Activated CD4-positive, alpha-beta T cell treated with anti-CD3 and anti-CD28 coated beads for 36 hours (primary cell): ENCODE data around the gene ATXN1. TPM values are rescaled to one million over a fixed set of nuclear protein-coding genes. Genes with fewer than 3 reads are reported as not detected.
A peak's percentile ranks its signal among the peaks of the same experiment; 100 is the strongest.

Source experiments
- ATAC-seq: fragments of 200-7000 bp; cut with Tn5 transposase; one replicate; pipeline ENCODE4 v1.10.0; 2021; ENCODE audit warnings: mild to moderate bottlenecking, moderate library complexity
- CTCF ChIA-PET: fragments of 350-600 bp; sonication (Branson Sonifier 250); formaldehyde crosslinking; loops from one replicate; lab custom pipeline; 2021; ENCODE audit warnings: antibody characterized with exemption; lab: Charles Lee
- POLR2A ChIA-PET: fragments of 350-600 bp; sonication (Branson Sonifier 250); formaldehyde crosslinking; loops from one replicate; lab custom pipeline; 2021; ENCODE audit warnings: antibody characterized with exemption, inconsistent platforms; lab: Charles Lee
- DNase-seq: peaks from one replicate; pipeline ENCODE4 v3.0.0-alpha.2; 2020
- H3K27ac Mint-ChIP-seq: one replicate; pipeline ENCODE4 v1.8.0; 2021; ENCODE audit warnings: mixed read lengths
- H3K27me3 Mint-ChIP-seq: one replicate; pipeline ENCODE4 v1.8.0; 2021; ENCODE audit warnings: mixed read lengths
- H3K36me3 Mint-ChIP-seq: one replicate; pipeline ENCODE4 v1.8.0; 2021; ENCODE audit warnings: low read depth, mixed read lengths
- H3K4me1 Mint-ChIP-seq: one replicate; pipeline ENCODE4 v1.8.0; 2021; ENCODE audit warnings: mixed read lengths
- H3K4me3 Mint-ChIP-seq: one replicate; pipeline ENCODE4 v1.8.0; 2021; ENCODE audit warnings: mild to moderate bottlenecking, moderate library complexity, mixed read lengths
- H3K9me3 Mint-ChIP-seq: one replicate; pipeline ENCODE4 v1.8.0; 2021; ENCODE audit warnings: low read depth, mixed read lengths
- intact Hi-C, 2 experiments: fragments of 100-400 bp; cut with DNase I in 1 of 2; cut with micrococcal nuclease in 1 of 2; formaldehyde crosslinking; loops; one replicate each; pipeline versions ENCODE4 v1.14.2 to v1.15.1; 2022 to 2024; cut with DNase I, micrococcal nuclease
- total RNA-seq, 2 experiments: library from RNA; stranded (reverse); gene quantifications; one replicate each; pipeline ENCODE4 v1.2.3, GENCODE V29; 2021

Gene ATXN1
- total RNA-seq, 2 experiments from 2014 or later = 19.8 to 22.8 TPM

DNA sequence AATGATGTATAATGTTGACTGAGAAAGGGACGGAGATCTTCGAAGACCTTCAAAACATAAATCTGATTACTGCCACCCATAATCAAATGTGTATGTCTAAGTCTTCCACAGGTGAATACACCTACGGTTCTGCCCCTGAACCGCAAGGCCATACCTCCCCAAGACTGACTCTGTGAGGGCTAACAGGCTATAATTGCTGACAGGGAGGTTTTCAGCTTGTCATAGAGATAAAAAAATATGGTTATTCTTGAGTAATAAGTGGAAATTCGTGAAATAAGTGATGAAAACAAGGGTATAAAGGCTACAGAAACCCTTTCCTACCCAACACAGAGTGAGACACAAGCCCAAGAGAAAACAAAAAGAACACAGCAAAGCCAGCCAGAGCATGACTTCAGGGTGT lies 188.9 kb downstream of the ATXN1 start:
- Mint-ChIP-seq H3K36me3 (peaks cover 5% of the 10 kb centered on the region), H3K27me3 (no peaks in the 10 kb centered on the region), H3K27ac (no peak overlapping the region), H3K4me3 (no peak overlapping the region), H3K4me1 (peaks cover 32% of the 10 kb centered on the region), H3K9me3 (no peaks in the 10 kb centered on the region)
- ATAC-seq (no peak), DNase-seq (no peak)
- CTCF ChIA-PET = no interaction called here
- POLR2A ChIA-PET = no interaction called here
- intact Hi-C loops = no loop called here

DNA sequence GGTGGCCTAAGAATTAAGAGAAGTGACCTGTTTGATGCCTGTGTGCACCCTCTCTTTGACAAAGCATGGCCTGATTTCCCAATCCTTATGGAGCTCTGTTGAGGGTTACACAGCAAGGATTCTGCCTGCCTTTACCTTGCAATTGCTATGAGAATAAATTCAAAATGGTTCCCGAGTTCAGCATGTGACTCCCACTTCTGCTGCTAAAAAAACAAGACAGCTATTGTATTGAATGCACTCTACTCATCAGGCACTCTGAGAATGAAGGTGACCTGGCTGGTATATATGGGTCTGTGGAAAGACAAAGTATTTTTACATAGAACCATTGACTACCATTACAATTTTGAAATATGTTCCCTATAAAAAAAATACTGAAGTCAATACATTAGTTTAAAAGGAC lies 190.3 kb downstream of the ATXN1 start:
- H3K36me3 Mint-ChIP-seq = peaks cover 5% of the 10 kb centered on the region
- no peak for DNase-seq
- intact Hi-C loops = no loop called here
- H3K27ac Mint-ChIP-seq = no peak overlapping the region
- ATAC-seq = no peak
- CTCF ChIA-PET = interaction anchor here (0.6 kb wide), 1 partner anchor 1089 kb away, joined by 3 read pairs; no protein-coding TSS in a partner anchor
- peaks cover 26% of the 10 kb centered on the region for H3K4me1 Mint-ChIP-seq
- no peak overlapping the region for H3K4me3 Mint-ChIP-seq
- H3K9me3 Mint-ChIP-seq = no peaks in the 10 kb centered on the region
- H3K27me3 Mint-ChIP-seq = no peaks in the 10 kb centered on the region
- POLR2A ChIA-PET = no interaction called here

DNA sequence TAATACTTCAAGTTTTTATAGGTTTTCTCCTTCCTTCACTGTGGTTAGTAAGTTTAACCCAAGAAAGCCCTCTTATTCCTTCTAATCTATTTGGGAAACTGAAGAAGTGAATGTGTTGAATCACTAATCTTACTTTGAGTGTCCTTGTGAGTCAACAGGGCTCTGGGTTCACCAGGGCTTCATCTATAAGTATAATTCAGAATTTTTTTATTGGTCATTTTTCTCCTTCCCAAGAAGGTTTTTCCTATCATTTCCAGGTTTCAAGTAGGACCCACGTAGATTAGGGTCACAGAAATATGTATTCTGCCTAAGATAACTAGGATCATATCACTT lies 191.1 kb downstream of the ATXN1 start:
- Mint-ChIP-seq H3K4me1 (peaks cover 26% of the 10 kb centered on the region), H3K27me3 (no peaks in the 10 kb centered on the region), H3K36me3 (peaks cover 5% of the 10 kb centered on the region), H3K9me3 (no peaks in the 10 kb centered on the region), H3K4me3 (no peak overlapping the region), H3K27ac (no peak overlapping the region)
- DNase-seq = no peak
- ChIA-PET CTCF (no interaction called here), POLR2A (no interaction called here)
- ATAC-seq = peak; percentile 44
- intact Hi-C loops = no loop called here

DNA sequence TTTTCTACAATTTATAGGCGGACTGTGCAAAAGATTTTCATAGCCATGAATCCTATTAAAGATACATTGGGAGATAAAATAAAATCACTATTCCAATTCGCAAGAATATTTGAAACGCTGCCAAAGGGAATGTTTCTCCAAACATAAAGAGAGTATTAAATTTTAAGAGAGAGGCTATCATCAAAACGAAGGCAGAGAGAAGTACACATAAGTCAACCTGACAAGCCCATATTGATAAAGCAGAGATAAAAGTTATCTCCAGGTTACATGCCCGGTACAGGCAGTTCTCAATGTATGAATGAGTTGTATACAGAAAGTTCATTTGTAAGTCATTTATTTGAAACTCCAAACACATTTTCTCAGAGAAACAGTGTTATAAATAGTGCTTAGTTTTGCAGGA lies 193.1 kb downstream of the ATXN1 start:
- intact Hi-C loops = no loop called here
- H3K27me3 Mint-ChIP-seq = no peaks in the 10 kb centered on the region
- CTCF ChIA-PET = interaction anchor here (0.6 kb wide), 1 partner anchor 14 kb away, joined by 3 read pairs; no protein-coding TSS in a partner anchor
- ATAC-seq = no peak
- no peak overlapping the region for H3K27ac Mint-ChIP-seq
- H3K4me3 Mint-ChIP-seq = no peak overlapping the region
- no peaks in the 10 kb centered on the region for H3K9me3 Mint-ChIP-seq
- peaks cover 7% of the 10 kb centered on the region for H3K36me3 Mint-ChIP-seq
- POLR2A ChIA-PET = no interaction called here
- no peak for DNase-seq
- peaks cover 21% of the 10 kb centered on the region for H3K4me1 Mint-ChIP-seq

GRCh38 chr6:16567071-16567470 lies 194.2 kb downstream of the ATXN1 start:
- no peaks in the 10 kb centered on the region for H3K27me3 Mint-ChIP-seq
- no peak overlapping the region for H3K27ac Mint-ChIP-seq
- no peaks in the 10 kb centered on the region for H3K9me3 Mint-ChIP-seq
- ChIA-PET POLR2A (no interaction called here), CTCF (no interaction called here)
- peaks cover 7% of the 10 kb centered on the region for H3K36me3 Mint-ChIP-seq
- no peak overlapping the region for H3K4me3 Mint-ChIP-seq
- ATAC-seq (no peak), DNase-seq (no peak)
- intact Hi-C loops = no loop called here
- peaks cover 16% of the 10 kb centered on the region for H3K4me1 Mint-ChIP-seq

- POLR2A ChIA-PET = interaction anchor here (0.6 kb wide), 1 partner anchor 436 kb away, joined by 6 read pairs; no protein-coding TSS in a partner anchor
Measured at GRCh38 chr6:16564436-16564835, 196.8 kb downstream of the ATXN1 start.

GRCh38 chr6:16563628-16564240 lies 197.5 kb downstream of the ATXN1 start:
- peaks cover 3% of the 10 kb centered on the region for H3K36me3 Mint-ChIP-seq
- CTCF ChIA-PET = interaction anchor here (0.6 to 1.1 kb wide), 2 partner anchors 149 to 432 kb away, joined by 3 read pairs; no protein-coding TSS in a partner anchor

More at GRCh38 chr6:16564436-16564835, 196.8 kb downstream of the ATXN1 start:
- Mint-ChIP-seq H3K27ac (no peak overlapping the region), H3K9me3 (no peaks in the 10 kb centered on the region), H3K36me3 (peaks cover 3% of the 10 kb centered on the region), H3K27me3 (no peaks in the 10 kb centered on the region), H3K4me3 (no peak overlapping the region), H3K4me1 (peaks cover 9% of the 10 kb centered on the region)
- CTCF ChIA-PET = no interaction called here
- intact Hi-C loops = no loop called here
- DNase-seq (no peak), ATAC-seq (no peak)

DNA sequence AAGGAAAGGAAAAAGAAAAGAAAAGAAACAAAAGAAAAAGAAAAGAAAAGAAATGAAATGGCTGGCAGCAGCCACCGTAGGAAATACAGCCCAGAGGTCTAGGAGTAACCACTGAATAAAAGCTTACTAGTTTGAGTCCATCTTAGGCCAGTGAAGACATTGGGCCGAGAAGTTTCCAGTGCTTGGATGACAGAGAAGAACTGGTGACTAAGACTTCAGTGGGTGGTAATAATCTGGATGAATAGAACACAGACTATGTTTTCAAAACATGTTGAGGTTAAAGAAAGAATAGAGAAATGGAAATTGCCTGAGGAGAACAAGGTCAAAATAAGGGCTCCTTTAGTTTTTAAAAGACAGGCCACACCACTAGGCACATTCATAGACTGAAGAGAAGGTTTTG lies 198.8 kb downstream of the ATXN1 start:
- DNase-seq = no peak
- Mint-ChIP-seq H3K27me3 (no peaks in the 10 kb centered on the region), H3K9me3 (no peaks in the 10 kb centered on the region), H3K27ac (no peak overlapping the region), H3K36me3 (peaks cover 3% of the 10 kb centered on the region), H3K4me3 (no peak overlapping the region), H3K4me1 (no peaks in the 10 kb centered on the region)
- peak; percentile 65 for ATAC-seq
- ChIA-PET POLR2A (no interaction called here), CTCF (no interaction called here)
- intact Hi-C loops = no loop called here

More at GRCh38 chr6:16563628-16564240, 197.5 kb downstream of the ATXN1 start:
- H3K4me1 Mint-ChIP-seq = peaks cover 8% of the 10 kb centered on the region
- intact Hi-C loops = no loop called here
- no peak overlapping the region for H3K4me3 Mint-ChIP-seq
- DNase-seq = no peak
- no peaks in the 10 kb centered on the region for H3K27me3 Mint-ChIP-seq
- no peak overlapping the region for H3K27ac Mint-ChIP-seq
- no peak for ATAC-seq
- H3K9me3 Mint-ChIP-seq = no peaks in the 10 kb centered on the region
- POLR2A ChIA-PET = interaction anchor here (0.6 kb wide), 1 partner anchor 437 kb away, joined by 6 read pairs; no protein-coding TSS in a partner anchor

GRCh38 chr6:16559071-16559470 lies 202.2 kb downstream of the ATXN1 start:
- H3K36me3 Mint-ChIP-seq = peaks cover 2% of the 10 kb centered on the region
- intact Hi-C loops = no loop called here
- no peak overlapping the region for H3K4me3 Mint-ChIP-seq
- no peak for ATAC-seq
- ChIA-PET CTCF (no interaction called here), POLR2A (no interaction called here)
- no peaks in the 10 kb centered on the region for H3K27me3 Mint-ChIP-seq
- H3K9me3 Mint-ChIP-seq = no peaks in the 10 kb centered on the region
- no peak overlapping the region for H3K27ac Mint-ChIP-seq
- DNase-seq = no peak
- no peaks in the 10 kb centered on the region for H3K4me1 Mint-ChIP-seq

- Mint-ChIP-seq H3K27me3 (no peaks in the 10 kb centered on the region), H3K36me3 (peaks cover 4% of the 10 kb centered on the region), H3K4me1 (no peaks in the 10 kb centered on the region), H3K9me3 (no peaks in the 10 kb centered on the region), H3K4me3 (no peak overlapping the region), H3K27ac (no peak overlapping the region)
- ATAC-seq = no peak
- intact Hi-C loops = no loop called here
- no peak for DNase-seq
- POLR2A ChIA-PET = no interaction called here
- CTCF ChIA-PET = no interaction called here
Measured at GRCh38 chr6:16555550-16555949, 205.7 kb downstream of the ATXN1 start.

GRCh38 chr6:16553531-16553930 lies 207.7 kb downstream of the ATXN1 start:
- H3K27ac Mint-ChIP-seq = no peak overlapping the region
- ATAC-seq = no peak
- no peak for DNase-seq
- no peak overlapping the region for H3K4me3 Mint-ChIP-seq
- no peaks in the 10 kb centered on the region for H3K27me3 Mint-ChIP-seq
- H3K36me3 Mint-ChIP-seq = peaks cover 4% of the 10 kb centered on the region
- ChIA-PET POLR2A (no interaction called here), CTCF (interaction anchor here (1.0 kb wide), 1 partner anchor 313 kb away, joined by 3 read pairs; no protein-coding TSS in a partner anchor)
- intact Hi-C loops = no loop called here
- no peaks in the 10 kb centered on the region for H3K4me1 Mint-ChIP-seq
- no peaks in the 10 kb centered on the region for H3K9me3 Mint-ChIP-seq

DNA sequence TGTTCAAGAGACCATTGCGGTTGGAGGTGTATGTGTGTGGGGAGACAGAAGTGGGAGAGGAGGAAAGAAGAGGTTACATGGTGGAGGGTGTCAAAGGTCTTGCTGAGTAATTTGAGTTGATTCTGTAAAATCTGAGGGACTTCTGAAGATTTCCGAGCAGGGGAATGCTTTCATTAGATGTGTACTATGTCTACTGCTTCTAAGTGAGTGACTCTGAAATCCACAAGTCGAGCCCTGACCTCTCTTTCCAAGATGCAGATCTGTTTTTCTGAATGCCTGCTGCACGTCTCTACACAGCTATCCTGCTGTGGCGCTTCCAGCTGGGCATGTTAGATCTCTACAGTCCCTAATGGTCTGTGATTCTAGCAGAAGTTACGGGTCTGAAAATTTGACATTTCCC lies 209.8 kb downstream of the ATXN1 start:
- Mint-ChIP-seq H3K9me3 (no peaks in the 10 kb centered on the region), H3K4me1 (no peaks in the 10 kb centered on the region), H3K36me3 (peaks cover 4% of the 10 kb centered on the region), H3K4me3 (no peak overlapping the region), H3K27me3 (no peaks in the 10 kb centered on the region), H3K27ac (no peak overlapping the region)
- intact Hi-C loops = no loop called here
- POLR2A ChIA-PET = no interaction called here
- DNase-seq (no peak), ATAC-seq (no peak)
- CTCF ChIA-PET = interaction anchor here (1.0 to 1.1 kb wide), 2 partner anchors 212 to 414 kb away, joined by 3 read pairs; no protein-coding TSS in a partner anchor
